GM21825 (cell line): ENCODE data around the gene CAPN2.
"Not testable (repeated sequence)": the region's sequence is repeated elsewhere in the genome, so short reads cannot be mapped to it uniquely, and the experiment has no call there.

Source experiments
- ATAC-seq: cut with Tn5 transposase; IDR thresholded peaks from one replicate; pipeline ENCODE4 v1.9.1; 2021; ENCODE audit warnings: mild to moderate bottlenecking, moderate library complexity; ENCODE audit not compliant: unreplicated experiment

The CAPN2 gene

GRCh38 chr1:223716302-223716862 is 4.0 kb downstream of the CAPN2 start:
- peak; percentile 40 for ATAC-seq

- ATAC-seq = no peak
Measured at GRCh38 chr1:223717123-223717522, 4.8 kb downstream of the CAPN2 start.

GRCh38 chr1:223717695-223718363 is 5.5 kb downstream of the CAPN2 start:
- no peak for ATAC-seq

GRCh38 chr1:223718850-223719249 is 6.5 kb downstream of the CAPN2 start:
- no peak for ATAC-seq

GRCh38 chr1:223720971-223721591 is 8.7 kb downstream of the CAPN2 start:
- no peak for ATAC-seq

GRCh38 chr1:223721658-223722607 is 9.6 kb downstream of the CAPN2 start:
- ATAC-seq = no peak

GRCh38 chr1:223723351-223723904 is 11.1 kb downstream of the CAPN2 start:
- ATAC-seq = no peak

GRCh38 chr1:223724376-223724775 is 12.0 kb downstream of the CAPN2 start:
- ATAC-seq = no peak

- no peak for ATAC-seq
Measured at GRCh38 chr1:223725578-223725977, 13.2 kb downstream of the CAPN2 start.

- ATAC-seq = peak; percentile 97
Measured at GRCh38 chr1:223726380-223727001, 14.2 kb downstream of the CAPN2 start.

- no peak for ATAC-seq
Measured at GRCh38 chr1:223727541-223727940, 15.2 kb downstream of the CAPN2 start.

- no peak for ATAC-seq
Measured at GRCh38 chr1:223729906-223730305, 17.6 kb downstream of the CAPN2 start.

GRCh38 chr1:223730479-223731132 is 18.3 kb downstream of the CAPN2 start:
- ATAC-seq = no peak

GRCh38 chr1:223731133-223731770 is 18.9 kb downstream of the CAPN2 start:
- no peak for ATAC-seq

GRCh38 chr1:223732993-223733798 is 20.9 kb downstream of the CAPN2 start:
- ATAC-seq = no peak

- ATAC-seq = no peak
Measured at GRCh38 chr1:223733898-223734852, 21.8 kb downstream of the CAPN2 start.

- ATAC-seq = not testable (repeated sequence)
Measured at GRCh38 chr1:223736638-223737037, 24.3 kb downstream of the CAPN2 start.

- no peak for ATAC-seq
Measured at GRCh38 chr1:223737342-223737741, 25.0 kb downstream of the CAPN2 start.
